ENCODE results near the gene SVOPL.

DNA sequence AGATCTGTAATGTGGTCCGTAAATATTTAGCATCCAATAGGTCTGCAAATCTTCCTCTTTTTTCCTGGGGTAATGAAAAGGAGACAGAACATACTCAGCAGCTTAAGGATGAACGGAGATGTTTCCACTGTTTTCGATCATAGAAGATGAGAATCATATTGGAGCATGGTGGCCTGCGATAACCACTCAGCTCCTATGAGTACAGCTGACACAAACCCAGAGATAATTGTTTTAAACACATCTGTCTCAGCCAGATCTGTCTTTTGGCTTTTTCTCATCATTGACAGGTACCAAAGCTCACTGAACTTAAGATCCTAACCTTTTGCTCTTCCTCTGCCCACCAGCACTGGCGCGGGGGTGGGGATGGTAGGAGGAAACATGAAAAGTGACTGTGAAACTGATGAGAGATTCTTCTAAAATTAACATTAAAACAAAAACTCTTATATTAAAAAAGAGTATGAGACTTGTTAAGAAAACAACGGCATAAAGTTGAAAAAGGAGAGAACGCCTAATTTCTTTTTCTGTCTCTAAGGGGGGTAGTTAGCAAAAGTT, 71.0 kb downstream of the SVOPL start:
- TF ChIP-seq, protein P1, sequence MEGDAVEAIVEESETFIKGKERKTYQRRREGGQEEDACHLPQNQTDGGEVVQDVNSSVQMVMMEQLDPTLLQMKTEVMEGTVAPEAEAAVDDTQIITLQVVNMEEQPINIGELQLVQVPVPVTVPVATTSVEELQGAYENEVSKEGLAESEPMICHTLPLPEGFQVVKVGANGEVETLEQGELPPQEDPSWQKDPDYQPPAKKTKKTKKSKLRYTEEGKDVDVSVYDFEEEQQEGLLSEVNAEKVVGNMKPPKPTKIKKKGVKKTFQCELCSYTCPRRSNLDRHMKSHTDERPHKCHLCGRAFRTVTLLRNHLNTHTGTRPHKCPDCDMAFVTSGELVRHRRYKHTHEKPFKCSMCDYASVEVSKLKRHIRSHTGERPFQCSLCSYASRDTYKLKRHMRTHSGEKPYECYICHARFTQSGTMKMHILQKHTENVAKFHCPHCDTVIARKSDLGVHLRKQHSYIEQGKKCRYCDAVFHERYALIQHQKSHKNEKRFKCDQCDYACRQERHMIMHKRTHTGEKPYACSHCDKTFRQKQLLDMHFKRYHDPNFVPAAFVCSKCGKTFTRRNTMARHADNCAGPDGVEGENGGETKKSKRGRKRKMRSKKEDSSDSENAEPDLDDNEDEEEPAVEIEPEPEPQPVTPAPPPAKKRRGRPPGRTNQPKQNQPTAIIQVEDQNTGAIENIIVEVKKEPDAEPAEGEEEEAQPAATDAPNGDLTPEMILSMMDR (IDR thresholded peaks at IDR 0.05): no peak
- TF ChIP-seq POLR2A (IDR thresholded peaks at IDR 0.05): no peak

All from breast epithelium (tissue), 3 donors.